CD4-positive, alpha-beta memory T cell (primary cell): Measurements from ENCODE around the gene MISP. TPM values are rescaled to one million over a fixed set of nuclear protein-coding genes. Genes with fewer than 3 reads are reported as not detected.
A peak's percentile ranks its signal among the peaks of the same experiment; 100 is the strongest.

Experiments
- CTCF ChIA-PET: fragments of 350-600 bp; sonication (Branson Sonifier 250); formaldehyde crosslinking; loops from one replicate; lab custom pipeline; 2021; ENCODE audit warnings: inconsistent platforms; ENCODE audit not compliant: partially characterized antibody; lab: Charles Lee
- POLR2A ChIA-PET: fragments of 350-600 bp; sonication (Branson Sonifier 250); formaldehyde crosslinking; loops from one replicate; lab custom pipeline; 2021; ENCODE audit not compliant: partially characterized antibody; lab: Charles Lee
- DNase-seq, 5 donors: peaks; one replicate each; pipeline versions ENCODE4 v3.0.0 to v3.0.0-alpha.2; 2020 to 2022; ENCODE audit warnings: mixed read lengths in 1 of 5
- H3K27ac ChIP-seq: one replicate; pipeline ENCODE4 v1.7.0; 2013; ENCODE audit warnings: low read depth, low read length
- H3K27me3 ChIP-seq: 2 replicates; pipeline ENCODE4 v1.7.0; 2013; ENCODE audit warnings: mild to moderate bottlenecking, low read length, moderate library complexity; ENCODE audit not compliant: insufficient read depth
- H3K36me3 ChIP-seq: 2 replicates; pipeline ENCODE4 v1.7.0; 2013; ENCODE audit warnings: mild to moderate bottlenecking, low read length, moderate library complexity; ENCODE audit not compliant: insufficient read depth
- H3K4me1 ChIP-seq: 2 replicates; pipeline ENCODE4 v1.7.0; 2013; ENCODE audit warnings: mild to moderate bottlenecking, low read length, moderate library complexity; ENCODE audit not compliant: insufficient read depth
- H3K4me3 ChIP-seq, 2 donors: one replicate each; pipeline ENCODE4 v1.7.0; 2013; ENCODE audit warnings: low read length in 2 of 2, mild to moderate bottlenecking in 1 of 2
- H3K9me3 ChIP-seq, 2 donors: one replicate each; pipeline ENCODE4 v1.7.0; 2013; ENCODE audit warnings: low read length in 2 of 2, control low read depth in 1 of 2; ENCODE audit not compliant: control insufficient read depth in 1 of 2
- H3K27ac Mint-ChIP-seq, 7 donors: one replicate each; pipeline ENCODE4 v1.8.0; 2020 to 2021; ENCODE audit warnings: mixed read lengths in 7 of 7, mild to moderate bottlenecking in 6 of 7, inconsistent platforms in 3 of 7, moderate library complexity in 3 of 7
- H3K27me3 Mint-ChIP-seq, 2 donors: one replicate each; pipeline ENCODE4 v1.8.0; 2020 to 2021; ENCODE audit warnings: mixed read lengths in 2 of 2
- H3K36me3 Mint-ChIP-seq, 2 donors: one replicate each; pipeline ENCODE4 v1.8.0; 2020 to 2021; ENCODE audit warnings: mixed read lengths in 2 of 2, inconsistent platforms in 1 of 2, mild to moderate bottlenecking in 1 of 2
- H3K4me1 Mint-ChIP-seq, 4 donors: one replicate each; pipeline ENCODE4 v1.8.0; 2020 to 2021; ENCODE audit warnings: mixed read lengths in 4 of 4, mild to moderate bottlenecking in 1 of 4
- H3K4me3 Mint-ChIP-seq, 8 donors: one replicate each; pipeline ENCODE4 v1.8.0; 2020 to 2021; ENCODE audit warnings: mixed read lengths in 8 of 8, mild to moderate bottlenecking in 7 of 8, moderate library complexity in 6 of 8, inconsistent platforms in 3 of 8
- H3K9me3 Mint-ChIP-seq, 8 donors: one replicate each; pipeline ENCODE4 v1.8.0; 2020 to 2021; ENCODE audit warnings: mixed read lengths in 8 of 8, mild to moderate bottlenecking in 5 of 8, inconsistent platforms in 3 of 8, moderate library complexity in 1 of 8
- intact Hi-C: fragments of 100-400 bp; cut with micrococcal nuclease; formaldehyde crosslinking; loops from one replicate; pipeline ENCODE4 v1.15.1; 2023
- polyA plus RNA-seq, 2 donors: library from polyadenylated mRNA; unstranded; fragments of 300-500 nt; fragmentation: Illumina TruSeq; gene quantifications; one replicate each; pipeline ENCODE4 v1.2.3, GENCODE V29; 2021
- total RNA-seq, 2 experiments: library from RNA; stranded (reverse); gene quantifications; one replicate each; pipeline ENCODE4 v1.2.3, GENCODE V29; 2021

Gene MISP
- total and polyA plus RNA-seq, 4 experiments from 2014 or later = not detected

GRCh38 chr19:748274-748598 lies 2.7 kb upstream of the MISP start:
- Mint-ChIP-seq H3K9me3 (peaks cover 0 to 9% (median under 1%) of the 10 kb centered on the region in 8 donors), H3K4me1 (no peaks in the 10 kb centered on the region), H3K36me3 (no peaks in the 10 kb centered on the region), H3K4me3 (no peak overlapping the region), H3K27me3 (no peaks in the 10 kb centered on the region), H3K27ac (no peak overlapping the region)
- DNase-seq = no peak
- Histone ChIP-seq H3K36me3 (no peaks in the 10 kb centered on the region), H3K4me1 (no peaks in the 10 kb centered on the region), H3K27me3 (no peaks in the 10 kb centered on the region), H3K4me3 (no peak overlapping the region), H3K9me3 (no peaks in the 10 kb centered on the region), H3K27ac (no peak overlapping the region)
- ChIA-PET POLR2A (no interaction called here), CTCF (no interaction called here)
- intact Hi-C loops = no loop called here

DNA sequence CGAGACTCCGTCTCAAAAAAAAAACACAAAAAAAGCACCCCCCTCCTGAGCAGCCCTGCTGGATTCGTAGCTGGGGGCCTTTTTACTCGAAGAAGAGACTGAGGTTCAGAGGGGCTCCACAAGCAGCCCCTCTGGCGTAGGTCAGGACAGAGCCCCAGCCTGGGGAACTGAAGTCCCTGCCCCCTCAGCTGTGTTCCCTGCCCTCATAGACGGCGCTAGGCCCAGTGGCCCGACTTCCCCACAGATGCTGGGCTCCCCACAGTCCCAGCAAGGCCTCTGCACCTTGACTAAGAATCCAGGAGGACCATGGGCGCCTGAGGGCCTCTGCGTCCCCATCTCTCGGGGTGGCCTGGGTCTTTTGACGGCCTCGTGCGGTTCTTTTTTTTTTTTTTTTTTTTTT lies 1.1 kb upstream of the MISP start:
- Histone ChIP-seq H3K4me3 (no peak overlapping the region), H3K27ac (no peak overlapping the region), H3K36me3 (no peaks in the 10 kb centered on the region), H3K27me3 (no peaks in the 10 kb centered on the region), H3K4me1 (no peaks in the 10 kb centered on the region), H3K9me3 (no peaks in the 10 kb centered on the region)
- intact Hi-C loops = no loop called here
- no peaks in the 10 kb centered on the region for H3K27me3 Mint-ChIP-seq
- H3K27ac Mint-ChIP-seq = no peak overlapping the region
- H3K36me3 Mint-ChIP-seq = no peaks in the 10 kb centered on the region
- peaks cover 0 to 2% (median 0%) of the 10 kb centered on the region in 8 donors for H3K9me3 Mint-ChIP-seq
- CTCF ChIA-PET = no interaction called here
- DNase-seq = peak in 1 of 5 donors; percentile 13
- no peaks in the 10 kb centered on the region for H3K4me1 Mint-ChIP-seq
- H3K4me3 Mint-ChIP-seq = no peak overlapping the region
- POLR2A ChIA-PET = no interaction called here

- DNase-seq = no peak
- ChIA-PET CTCF (no interaction called here), POLR2A (no interaction called here)
- no peak overlapping the region for H3K27ac Mint-ChIP-seq
- H3K4me1 ChIP-seq = no peaks in the 10 kb centered on the region
- H3K27ac ChIP-seq = no peak overlapping the region
- no peaks in the 10 kb centered on the region for H3K36me3 Mint-ChIP-seq
- H3K36me3 ChIP-seq = no peaks in the 10 kb centered on the region
- no peaks in the 10 kb centered on the region for H3K27me3 ChIP-seq
- no peaks in the 10 kb centered on the region for H3K27me3 Mint-ChIP-seq
- H3K4me1 Mint-ChIP-seq = no peaks in the 10 kb centered on the region
- no peak overlapping the region for H3K4me3 Mint-ChIP-seq
- intact Hi-C loops = no loop called here
- no peaks in the 10 kb centered on the region for H3K9me3 ChIP-seq
- H3K4me3 ChIP-seq = no peak overlapping the region
- H3K9me3 Mint-ChIP-seq = no peaks in the 10 kb centered on the region
These were observed 809 bp downstream of the MISP start for GRCh38 chr19:751501-752341.

DNA sequence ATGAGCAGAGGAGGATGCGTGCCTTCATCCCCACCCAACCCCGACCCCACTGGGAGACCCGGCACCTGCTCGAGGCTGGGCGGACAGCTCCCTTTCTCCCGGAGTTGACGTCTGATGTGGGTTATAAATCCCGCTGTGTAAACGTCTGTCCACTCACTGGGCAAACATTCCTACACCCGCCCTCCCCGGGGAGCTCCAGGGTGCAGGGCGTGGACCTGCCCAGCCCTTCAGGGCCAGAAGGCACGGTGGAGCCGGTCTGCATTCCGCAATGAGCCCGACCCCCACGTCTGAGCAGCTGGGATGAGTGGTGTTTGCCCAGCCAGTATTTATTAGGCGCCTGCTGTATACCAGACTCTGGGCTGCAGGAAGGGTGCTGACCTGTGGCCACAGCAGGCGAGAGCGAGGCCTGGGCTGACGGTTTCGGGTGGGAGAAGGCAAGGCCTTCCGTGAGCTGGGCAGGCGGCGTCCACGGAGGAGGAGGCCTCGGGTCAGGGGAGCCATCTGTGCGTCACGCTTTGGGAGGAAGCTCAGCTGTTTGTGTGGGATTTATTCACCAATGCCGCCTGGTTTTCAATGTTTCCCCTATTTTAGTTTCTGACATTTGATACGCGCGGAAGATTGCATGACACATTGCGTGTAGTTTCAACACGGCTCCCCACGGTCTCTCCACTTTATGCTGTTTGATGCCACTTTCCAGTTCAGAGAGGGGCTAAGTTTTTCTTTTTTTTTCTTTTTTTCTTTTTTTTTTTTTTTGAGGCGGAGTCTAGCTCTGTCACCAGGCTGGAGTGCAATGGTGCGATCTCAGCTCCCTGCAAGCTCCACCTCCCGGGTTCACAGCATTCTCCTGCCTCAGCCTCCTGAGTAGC lies 2.0 kb downstream of the MISP start:
- Mint-ChIP-seq H3K27me3 (no peaks in the 10 kb centered on the region), H3K4me1 (no peaks in the 10 kb centered on the region), H3K27ac (no peak overlapping the region), H3K36me3 (no peaks in the 10 kb centered on the region), H3K9me3 (peaks cover 0 to 3% (median 0%) of the 10 kb centered on the region in 8 donors), H3K4me3 (no peak overlapping the region)
- Histone ChIP-seq H3K27me3 (no peaks in the 10 kb centered on the region), H3K9me3 (no peaks in the 10 kb centered on the region), H3K4me3 (no peak overlapping the region), H3K36me3 (no peaks in the 10 kb centered on the region), H3K27ac (no peak overlapping the region), H3K4me1 (no peaks in the 10 kb centered on the region)
- CTCF ChIA-PET = no interaction called here
- POLR2A ChIA-PET = interaction anchor here (0.6 kb wide), 1 partner anchor 382 kb away, joined by 3 read pairs; no protein-coding TSS in a partner anchor
- DNase-seq = no peak
- intact Hi-C loops = no loop called here

- Mint-ChIP-seq H3K4me1 (no peaks in the 10 kb centered on the region), H3K27me3 (peaks cover 0 to under 1% of the 10 kb centered on the region in 2 donors), H3K9me3 (peaks cover 0 to 11% (median 3%) of the 10 kb centered on the region in 8 donors), H3K4me3 (no peak overlapping the region), H3K27ac (no peak overlapping the region), H3K36me3 (peaks cover 0 to 1% of the 10 kb centered on the region in 2 donors)
- Histone ChIP-seq H3K27ac (no peak overlapping the region), H3K36me3 (no peaks in the 10 kb centered on the region), H3K4me1 (no peaks in the 10 kb centered on the region), H3K9me3 (no peaks in the 10 kb centered on the region), H3K4me3 (no peak overlapping the region), H3K27me3 (no peaks in the 10 kb centered on the region)
- intact Hi-C loops = no loop called here
- ChIA-PET CTCF (no interaction called here), POLR2A (no interaction called here)
- no peak for DNase-seq
These were observed 3.6 kb downstream of the MISP start for GRCh38 chr19:754530-754929.

DNA sequence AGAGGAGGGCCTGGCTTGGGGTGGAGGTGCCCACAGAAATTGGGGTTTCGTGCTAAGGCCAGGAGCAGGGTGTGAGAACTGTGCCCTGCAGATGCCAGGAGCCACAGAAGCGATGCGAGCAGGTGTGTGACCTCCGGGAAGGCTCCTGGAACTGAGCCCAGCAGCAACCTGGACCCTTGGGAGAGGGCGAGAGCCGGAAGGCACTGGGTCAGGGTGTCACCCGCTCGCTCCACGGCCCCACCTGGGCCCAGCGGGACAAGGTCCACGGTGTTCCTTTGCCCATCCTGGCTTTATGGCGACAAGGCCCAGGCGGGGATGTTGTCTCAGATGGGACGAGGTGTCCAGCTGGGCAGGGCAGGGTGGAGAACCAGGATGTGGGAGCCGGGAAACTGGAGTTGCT lies 4.2 kb downstream of the MISP start:
- H3K36me3 Mint-ChIP-seq = peaks cover 0 to 4% of the 10 kb centered on the region in 2 donors
- H3K4me1 ChIP-seq = no peaks in the 10 kb centered on the region
- peaks cover 0 to 14% (median 4%) of the 10 kb centered on the region in 8 donors for H3K9me3 Mint-ChIP-seq
- POLR2A ChIA-PET = no interaction called here
- H3K27ac Mint-ChIP-seq = no peak overlapping the region
- no peaks in the 10 kb centered on the region for H3K36me3 ChIP-seq
- no peak overlapping the region for H3K4me3 Mint-ChIP-seq
- H3K27me3 ChIP-seq = no peaks in the 10 kb centered on the region
- CTCF ChIA-PET = no interaction called here
- H3K4me1 Mint-ChIP-seq = no peaks in the 10 kb centered on the region
- no peaks in the 10 kb centered on the region for H3K9me3 ChIP-seq
- DNase-seq = no peak
- no peak overlapping the region for H3K4me3 ChIP-seq
- H3K27ac ChIP-seq = no peak overlapping the region
- intact Hi-C loops = no loop called here
- H3K27me3 Mint-ChIP-seq = peaks cover 0 to 2% of the 10 kb centered on the region in 2 donors

GRCh38 chr19:756236-756635 lies 5.3 kb downstream of the MISP start:
- H3K4me1 ChIP-seq = no peaks in the 10 kb centered on the region
- H3K9me3 ChIP-seq = no peaks in the 10 kb centered on the region
- H3K27ac ChIP-seq = no peak overlapping the region
- H3K27me3 ChIP-seq = no peaks in the 10 kb centered on the region
- POLR2A ChIA-PET = no interaction called here
- H3K4me3 ChIP-seq = no peak overlapping the region
- CTCF ChIA-PET = interaction anchor here (0.5 to 0.7 kb wide), 2 partner anchors 91 to 1712 kb away, joined by 3 read pairs; no protein-coding TSS in a partner anchor
- no peaks in the 10 kb centered on the region for H3K4me1 Mint-ChIP-seq
- no peak for DNase-seq
- H3K36me3 ChIP-seq = no peaks in the 10 kb centered on the region
- intact Hi-C loops = no loop called here
- no peak overlapping the region for H3K27ac Mint-ChIP-seq
- H3K4me3 Mint-ChIP-seq = no peak overlapping the region
- H3K36me3 Mint-ChIP-seq = peaks cover 0 to 4% of the 10 kb centered on the region in 2 donors
- peaks cover 0 to 2% of the 10 kb centered on the region in 2 donors for H3K27me3 Mint-ChIP-seq
- H3K9me3 Mint-ChIP-seq = peaks cover 0 to 14% (median 4%) of the 10 kb centered on the region in 8 donors
